Activated T-helper 1 cell treated with anti-CD3 and anti-CD28 coated beads, Interleukin-12 subunit alpha, Interleukin-12 subunit beta, Interleukin-2, Interleukin-4 antibody, amounts not matched to agents 30 ng/mL and 10 ng/mL and 1 ng/mL, durations not matched to agents 14 hours and 24 hours and 36 hours (primary cell): ENCODE measurements around the gene ROCK2. TPM values are rescaled to one million over a fixed set of nuclear protein-coding genes. Genes with fewer than 3 reads are reported as not detected.

Experiments used
- DNase-seq: peaks from one replicate; pipeline ENCODE4 v3.0.0; 2021; ENCODE audit warnings: low spot score
- H3K27ac Mint-ChIP-seq: one replicate; pipeline ENCODE4 v1.8.0; 2021; ENCODE audit warnings: mild to moderate bottlenecking, mixed read lengths
- H3K27me3 Mint-ChIP-seq: one replicate; pipeline ENCODE4 v1.8.0; 2022; ENCODE audit warnings: mild to moderate bottlenecking, moderate library complexity, mixed read lengths; ENCODE audit not compliant: insufficient read depth
- H3K36me3 Mint-ChIP-seq: one replicate; pipeline ENCODE4 v1.8.0; 2021; ENCODE audit warnings: low read depth, mixed read lengths
- H3K4me1 Mint-ChIP-seq: one replicate; pipeline ENCODE4 v1.8.0; 2021; ENCODE audit warnings: low read depth, mixed read lengths
- H3K4me3 Mint-ChIP-seq: one replicate; pipeline ENCODE4 v1.8.0; 2021; ENCODE audit warnings: mild to moderate bottlenecking, moderate library complexity, mixed read lengths
- H3K9me3 Mint-ChIP-seq: one replicate; pipeline ENCODE4 v1.8.0; 2021; ENCODE audit warnings: mixed read lengths
- intact Hi-C: fragments of 100-400 bp; cut with micrococcal nuclease; formaldehyde crosslinking; loops from one replicate; pipeline ENCODE4 v1.15.1; 2024
- total RNA-seq: library from RNA; stranded (reverse); gene quantifications from 2 replicates; pipeline ENCODE4 v1.2.3, GENCODE V29; 2022

Gene ROCK2
- total RNA-seq, 1 donor from 2014 or later, result 20.5 TPM

DNA sequence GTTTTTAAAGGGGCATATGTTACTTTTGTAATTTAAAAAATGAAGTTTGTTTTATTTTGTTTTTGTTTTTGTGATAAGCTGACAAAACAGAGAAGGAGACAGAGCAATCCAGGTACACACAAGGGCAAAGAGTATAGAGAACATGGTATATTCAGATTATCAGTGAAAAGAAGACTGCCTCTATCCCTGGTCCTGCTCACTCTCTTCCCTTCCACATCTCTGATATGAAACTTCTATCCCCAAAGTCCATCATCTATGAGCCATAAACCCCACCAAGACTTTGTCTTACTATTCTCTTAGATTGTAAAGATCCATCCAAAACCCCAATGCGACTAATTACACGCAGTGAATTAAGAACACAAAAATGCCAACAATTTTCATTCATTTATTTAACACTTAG, 16.6 kb downstream of the ROCK2 start:
- H3K27ac Mint-ChIP-seq, result no peak overlapping the region
- intact Hi-C loops, result no loop called here
- H3K36me3 Mint-ChIP-seq, result no peaks in the 10 kb centered on the region
- H3K4me3 Mint-ChIP-seq, result no peak overlapping the region
- no peaks in the 10 kb centered on the region for H3K27me3 Mint-ChIP-seq
- no peaks in the 10 kb centered on the region for H3K4me1 Mint-ChIP-seq
- no peak for DNase-seq
- H3K9me3 Mint-ChIP-seq, result no peaks in the 10 kb centered on the region

DNA sequence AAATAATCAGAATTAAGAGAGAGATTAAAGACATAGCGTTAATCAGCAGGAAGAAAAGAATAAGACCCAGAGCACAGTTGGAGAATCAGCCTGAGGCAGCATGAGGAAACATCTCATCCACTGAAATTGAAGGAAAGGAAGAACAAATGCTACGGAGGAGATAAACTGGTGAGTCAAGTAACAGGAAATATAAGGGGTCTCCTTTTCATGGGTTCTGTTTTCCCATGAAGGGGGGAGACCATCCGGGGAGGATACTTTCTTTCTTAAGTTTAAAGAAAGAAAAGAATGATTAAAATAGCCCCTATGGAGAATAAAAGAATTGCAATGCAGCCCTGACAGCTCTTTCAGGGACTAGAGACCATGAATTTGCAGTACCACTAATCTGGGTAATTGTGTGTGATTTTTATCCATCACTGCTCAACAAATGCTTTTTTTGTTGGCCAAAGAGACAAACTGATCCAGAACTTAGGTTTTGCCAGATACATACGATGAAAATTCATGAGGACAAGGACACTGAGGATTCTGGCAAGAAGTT, 17.7 kb downstream of the ROCK2 start:
- Mint-ChIP-seq H3K4me3 (no peak overlapping the region), H3K9me3 (no peaks in the 10 kb centered on the region), H3K27ac (no peak overlapping the region), H3K36me3 (no peaks in the 10 kb centered on the region), H3K27me3 (no peaks in the 10 kb centered on the region), H3K4me1 (no peaks in the 10 kb centered on the region)
- intact Hi-C loops, result no loop called here
- no peak for DNase-seq

DNA sequence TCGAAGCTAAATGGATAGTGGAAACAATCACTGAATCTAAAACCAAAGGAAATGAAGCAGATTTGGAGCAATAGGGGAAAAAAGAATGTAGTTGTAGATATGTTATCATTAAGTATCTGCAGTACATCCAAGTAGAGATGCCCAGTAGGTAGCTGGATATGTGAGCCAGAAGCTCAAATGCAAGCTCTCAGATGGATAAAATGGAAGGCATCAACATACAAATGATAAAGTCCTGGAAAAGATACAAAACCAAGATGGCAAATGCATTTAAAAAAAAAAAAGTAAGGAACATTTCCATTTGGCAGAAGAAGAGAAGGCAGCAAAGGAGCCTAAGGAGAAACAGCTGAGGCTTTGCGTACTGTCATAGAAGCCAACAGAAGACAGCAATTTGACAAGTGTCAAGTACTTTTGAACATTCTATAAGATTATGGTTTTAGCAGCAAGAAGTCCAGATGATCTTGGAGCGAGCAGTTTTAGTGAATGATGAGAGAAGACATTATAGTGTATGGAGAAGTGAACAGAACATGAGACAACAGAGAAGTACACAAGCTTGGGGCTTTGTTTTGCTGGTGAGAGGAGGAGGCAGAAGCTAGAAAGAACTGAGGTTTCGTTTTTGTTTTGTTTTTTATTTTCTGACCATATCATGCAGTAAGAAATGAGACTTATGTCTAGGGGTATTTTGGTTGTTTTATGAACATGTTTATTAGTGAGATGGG, 18.3 kb downstream of the ROCK2 start:
- Mint-ChIP-seq H3K27ac (no peak overlapping the region), H3K4me3 (no peak overlapping the region), H3K9me3 (no peaks in the 10 kb centered on the region), H3K4me1 (no peaks in the 10 kb centered on the region), H3K36me3 (no peaks in the 10 kb centered on the region), H3K27me3 (no peaks in the 10 kb centered on the region)
- intact Hi-C loops, result no loop called here
- DNase-seq, result no peak

DNA sequence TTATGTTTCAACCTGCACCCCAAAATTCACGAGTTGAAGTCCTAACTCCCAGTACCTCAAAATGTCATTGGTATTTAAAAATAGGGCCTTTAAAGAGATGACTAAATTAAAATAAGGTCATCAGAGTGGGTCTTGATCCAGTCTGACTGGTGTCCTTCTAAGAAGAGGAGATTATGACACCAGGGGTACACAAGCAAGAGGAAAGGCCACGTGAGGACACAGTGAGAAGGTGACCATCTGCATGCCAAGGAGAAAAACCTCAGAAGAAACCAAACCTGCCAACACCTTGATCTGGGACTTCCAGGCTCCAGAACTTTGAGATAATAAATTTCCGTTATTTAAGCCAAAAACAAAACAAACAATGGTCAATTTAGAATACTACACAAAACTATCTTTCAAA, 22.6 kb downstream of the ROCK2 start:
- Mint-ChIP-seq H3K9me3 (no peaks in the 10 kb centered on the region), H3K27ac (no peak overlapping the region), H3K4me3 (no peak overlapping the region), H3K36me3 (no peaks in the 10 kb centered on the region), H3K4me1 (no peaks in the 10 kb centered on the region), H3K27me3 (no peaks in the 10 kb centered on the region)
- intact Hi-C loops, result no loop called here
- DNase-seq, result no peak

DNA sequence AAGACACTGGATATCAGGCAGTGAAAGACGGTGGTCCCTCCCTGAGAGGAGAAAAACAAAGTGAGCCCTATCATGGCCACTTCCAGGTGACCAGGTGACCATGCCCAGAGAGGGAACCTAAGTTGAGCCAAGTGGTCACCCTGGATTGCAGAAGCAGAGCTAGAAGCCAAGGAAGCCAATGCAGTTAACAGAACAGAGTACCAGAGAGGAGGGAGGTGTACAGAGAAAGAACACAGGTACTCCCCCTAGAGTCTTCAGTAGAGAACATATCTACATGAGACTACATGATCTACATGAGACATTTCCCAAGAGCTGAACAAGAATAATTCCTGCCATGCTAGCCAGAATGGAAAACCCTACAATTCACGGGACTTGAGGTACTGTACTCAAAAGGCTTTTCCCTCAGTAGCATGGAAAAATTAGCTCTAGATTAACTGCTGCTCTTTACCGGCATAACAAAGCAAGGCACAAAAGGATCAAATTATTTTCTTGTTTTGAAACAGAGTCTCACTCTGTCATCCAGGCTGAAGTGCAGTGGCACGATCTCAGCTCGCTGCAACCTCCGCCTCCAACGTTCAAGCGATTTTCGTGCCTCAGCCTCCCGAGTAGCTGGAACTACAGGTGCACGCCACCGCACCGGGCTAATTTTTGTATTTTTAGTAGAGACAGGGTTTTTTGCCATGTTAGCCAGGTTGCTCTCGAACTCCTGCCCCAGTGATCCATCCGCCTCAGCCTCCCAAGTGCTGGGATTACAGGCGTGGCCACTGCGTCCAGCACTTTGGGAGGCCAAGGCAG, 23.5 kb downstream of the ROCK2 start:
- Mint-ChIP-seq H3K4me3 (no peak overlapping the region), H3K27ac (no peak overlapping the region), H3K27me3 (no peaks in the 10 kb centered on the region), H3K36me3 (no peaks in the 10 kb centered on the region), H3K4me1 (no peaks in the 10 kb centered on the region), H3K9me3 (no peaks in the 10 kb centered on the region)
- intact Hi-C loops, result no loop called here
- DNase-seq, result no peak

DNA sequence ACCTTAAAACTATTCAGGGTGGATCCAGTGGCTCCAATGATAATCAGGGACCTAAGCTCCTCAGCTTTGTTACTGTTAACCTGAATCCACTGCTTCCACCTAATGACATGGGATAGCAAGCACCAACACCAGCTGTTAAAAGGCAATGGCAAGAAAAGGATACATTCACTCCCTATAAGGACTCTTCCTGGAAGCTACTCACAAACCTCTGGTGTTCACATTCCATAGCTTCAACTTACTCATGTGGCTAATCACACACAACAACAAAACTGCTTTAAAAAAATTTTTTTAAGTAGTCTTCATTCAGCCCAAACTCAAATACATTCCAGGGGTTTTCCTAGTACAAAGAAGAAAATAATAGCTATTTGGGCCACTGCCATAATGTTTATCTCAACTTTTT, 24.5 kb downstream of the ROCK2 start:
- Mint-ChIP-seq H3K27me3 (no peaks in the 10 kb centered on the region), H3K9me3 (no peaks in the 10 kb centered on the region), H3K4me1 (no peaks in the 10 kb centered on the region), H3K4me3 (no peak overlapping the region), H3K27ac (no peak overlapping the region), H3K36me3 (no peaks in the 10 kb centered on the region)
- intact Hi-C loops, result no loop called here
- no peak for DNase-seq

DNA sequence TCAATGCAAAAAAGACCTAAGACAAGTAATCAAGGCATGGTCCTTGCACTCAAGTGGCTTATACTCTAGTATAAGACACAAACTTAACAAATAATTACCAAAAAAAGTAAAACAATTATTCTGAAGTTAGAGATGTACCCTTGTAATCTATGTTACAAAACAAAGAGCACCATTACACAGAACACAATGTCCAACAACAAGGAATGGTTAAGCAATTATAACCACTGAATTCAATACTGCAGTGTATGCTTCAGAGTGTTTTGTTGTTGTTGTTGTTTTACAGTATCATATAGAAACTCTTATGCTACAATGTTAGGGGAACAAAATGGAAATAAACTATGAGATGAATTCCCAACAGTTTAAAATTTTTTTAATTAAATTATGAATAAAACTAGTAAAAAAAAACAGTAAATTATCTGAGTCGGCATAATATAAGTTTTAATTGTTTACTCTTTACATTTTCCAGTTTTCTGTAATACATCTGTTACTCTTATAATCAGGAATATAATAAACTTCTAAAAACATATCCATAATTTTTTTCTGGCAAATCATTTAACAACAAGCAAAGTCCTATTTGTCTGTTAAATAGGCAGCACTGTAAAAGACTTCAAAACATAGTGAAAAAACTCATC, 29.2 kb downstream of the ROCK2 start:
- no peak overlapping the region for H3K27ac Mint-ChIP-seq
- no peak for DNase-seq
- H3K9me3 Mint-ChIP-seq, result no peaks in the 10 kb centered on the region
- H3K4me1 Mint-ChIP-seq, result peaks cover 6% of the 10 kb centered on the region
- intact Hi-C loops, result no loop called here
- H3K27me3 Mint-ChIP-seq, result no peaks in the 10 kb centered on the region
- H3K36me3 Mint-ChIP-seq, result no peaks in the 10 kb centered on the region
- H3K4me3 Mint-ChIP-seq, result no peak overlapping the region

DNA sequence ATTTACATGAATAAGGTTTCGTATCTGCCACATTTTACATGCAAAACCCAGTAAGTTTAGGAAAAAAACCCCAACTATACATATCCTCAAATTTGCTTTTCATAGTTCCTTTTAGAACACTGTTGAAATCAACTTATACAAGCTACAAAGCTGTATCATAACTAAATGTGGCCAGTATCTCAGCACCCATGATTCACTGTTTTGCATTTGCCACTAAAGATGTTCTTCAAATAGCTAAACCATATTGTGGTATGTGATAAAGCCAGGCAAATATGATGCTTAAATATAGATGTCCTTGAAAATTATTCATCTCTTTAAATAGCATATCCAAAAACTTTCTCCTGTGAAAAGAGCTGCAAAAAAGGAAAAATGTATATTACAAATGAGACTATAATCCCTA, 29.9 kb downstream of the ROCK2 start:
- H3K9me3 Mint-ChIP-seq, result no peaks in the 10 kb centered on the region
- no peak overlapping the region for H3K27ac Mint-ChIP-seq
- H3K27me3 Mint-ChIP-seq, result no peaks in the 10 kb centered on the region
- peaks cover 6% of the 10 kb centered on the region for H3K4me1 Mint-ChIP-seq
- DNase-seq, result no peak
- no peak overlapping the region for H3K4me3 Mint-ChIP-seq
- no peaks in the 10 kb centered on the region for H3K36me3 Mint-ChIP-seq
- intact Hi-C loops, result no loop called here

DNA sequence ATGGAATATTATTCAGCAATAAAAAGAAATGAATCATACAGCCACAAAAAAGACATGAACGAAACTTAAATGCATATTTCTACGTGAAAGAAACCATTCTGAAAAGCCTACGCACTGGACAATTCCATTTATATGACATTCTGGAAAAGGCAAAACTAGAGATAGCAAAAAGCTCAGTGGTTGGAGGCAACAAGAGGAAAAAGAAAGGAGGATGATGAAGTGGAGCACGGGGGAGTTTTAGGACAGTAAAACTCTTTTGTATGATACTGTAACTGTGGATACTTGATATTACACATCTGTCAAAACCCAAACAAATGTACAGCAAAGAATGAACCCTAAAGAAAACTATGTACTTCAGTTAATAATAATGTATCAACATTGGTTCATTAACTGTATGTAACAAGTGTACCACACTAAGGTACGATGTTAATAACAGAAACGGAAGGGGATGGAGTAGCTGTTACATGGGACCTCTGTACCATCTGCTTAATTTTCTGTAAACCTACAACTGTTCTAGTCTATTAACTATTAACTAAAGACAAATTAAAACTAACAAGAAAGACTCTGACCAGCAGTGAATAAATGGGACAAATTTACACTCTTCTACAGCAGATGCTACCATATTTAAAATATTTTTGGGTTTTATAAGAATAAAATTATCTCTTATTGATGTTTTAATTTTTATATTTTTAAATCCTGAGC, 31.5 kb downstream of the ROCK2 start:
- intact Hi-C loops, result no loop called here
- DNase-seq, result no peak
- no peak overlapping the region for H3K27ac Mint-ChIP-seq

DNA sequence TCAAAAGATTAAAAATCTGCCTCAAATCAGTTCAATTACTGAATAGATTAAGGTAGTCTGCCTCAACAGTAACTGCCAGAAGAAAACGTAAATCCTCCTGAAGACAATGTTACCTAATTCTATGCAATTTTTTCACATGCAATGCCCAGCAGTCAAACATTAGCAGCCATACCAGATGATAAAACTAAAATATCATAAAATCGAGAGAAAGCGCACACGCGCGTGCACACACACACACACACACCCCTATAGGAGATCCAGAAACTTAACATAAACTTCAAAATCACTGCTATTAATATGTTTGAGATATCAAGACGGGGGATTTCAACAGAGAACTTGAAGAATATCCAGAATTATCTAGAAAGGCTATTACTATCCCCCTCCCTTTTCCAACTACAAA, 32.9 kb downstream of the ROCK2 start:
- Mint-ChIP-seq H3K27ac (no peak overlapping the region), H3K4me3 (no peak overlapping the region), H3K27me3 (no peaks in the 10 kb centered on the region), H3K4me1 (peaks cover 6% of the 10 kb centered on the region), H3K36me3 (no peaks in the 10 kb centered on the region), H3K9me3 (no peaks in the 10 kb centered on the region)
- intact Hi-C loops, result no loop called here
- no peak for DNase-seq

More for the DNA sequence above, 31.5 kb downstream of the ROCK2 start:
- H3K4me3 Mint-ChIP-seq, result no peak overlapping the region
- H3K4me1 Mint-ChIP-seq, result peaks cover 6% of the 10 kb centered on the region
- no peaks in the 10 kb centered on the region for H3K27me3 Mint-ChIP-seq
- H3K9me3 Mint-ChIP-seq, result no peaks in the 10 kb centered on the region
- H3K36me3 Mint-ChIP-seq, result no peaks in the 10 kb centered on the region

DNA sequence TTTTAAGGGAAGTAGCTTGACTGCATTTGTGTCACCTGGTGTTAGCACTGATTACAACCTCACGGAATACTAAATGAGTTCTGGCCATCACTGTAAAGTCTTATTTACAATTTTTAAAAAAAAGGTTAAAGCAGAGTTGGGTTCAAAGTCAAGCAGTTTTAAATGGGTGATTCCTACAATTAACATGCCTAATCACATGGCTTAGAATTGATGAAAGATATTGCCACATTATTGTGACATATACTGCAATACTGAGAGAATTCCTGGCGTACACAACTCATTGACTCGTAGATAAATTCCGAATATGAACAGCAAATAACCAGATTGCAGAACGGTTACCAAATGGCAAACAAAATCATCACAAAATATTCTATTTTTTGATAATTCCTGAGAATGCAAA, 34.2 kb downstream of the ROCK2 start:
- Mint-ChIP-seq H3K36me3 (no peaks in the 10 kb centered on the region), H3K4me1 (peaks cover 6% of the 10 kb centered on the region), H3K27ac (no peak overlapping the region), H3K9me3 (no peaks in the 10 kb centered on the region), H3K4me3 (no peak overlapping the region), H3K27me3 (no peaks in the 10 kb centered on the region)
- intact Hi-C loops, result no loop called here
- DNase-seq, result no peak

DNA sequence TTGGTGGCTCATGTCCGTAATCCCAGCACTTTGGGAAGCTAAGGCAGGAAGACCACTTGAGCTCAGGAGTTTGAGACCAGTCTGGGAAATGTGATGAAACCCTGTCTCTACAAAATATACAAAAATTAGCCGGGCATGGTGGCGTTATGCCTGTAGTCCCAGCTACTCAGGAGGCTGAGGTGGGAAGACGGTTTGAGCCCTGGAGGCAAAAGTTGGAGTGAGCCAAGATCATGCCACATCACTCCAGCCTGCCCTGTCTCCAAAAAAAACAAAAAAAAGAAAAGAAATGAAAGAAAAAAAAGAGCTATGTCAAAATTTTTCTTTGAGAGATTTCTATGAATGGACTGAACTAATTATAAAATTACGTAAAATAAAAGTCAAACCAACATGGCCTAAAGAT, 34.7 kb downstream of the ROCK2 start:
- H3K4me1 Mint-ChIP-seq, result peaks cover 6% of the 10 kb centered on the region
- H3K27ac Mint-ChIP-seq, result no peak overlapping the region
- H3K27me3 Mint-ChIP-seq, result no peaks in the 10 kb centered on the region
- no peak for DNase-seq
- intact Hi-C loops, result no loop called here
- no peaks in the 10 kb centered on the region for H3K9me3 Mint-ChIP-seq
- H3K36me3 Mint-ChIP-seq, result no peaks in the 10 kb centered on the region
- no peak overlapping the region for H3K4me3 Mint-ChIP-seq
